ENCODE data around the gene CTSC.

DNA sequence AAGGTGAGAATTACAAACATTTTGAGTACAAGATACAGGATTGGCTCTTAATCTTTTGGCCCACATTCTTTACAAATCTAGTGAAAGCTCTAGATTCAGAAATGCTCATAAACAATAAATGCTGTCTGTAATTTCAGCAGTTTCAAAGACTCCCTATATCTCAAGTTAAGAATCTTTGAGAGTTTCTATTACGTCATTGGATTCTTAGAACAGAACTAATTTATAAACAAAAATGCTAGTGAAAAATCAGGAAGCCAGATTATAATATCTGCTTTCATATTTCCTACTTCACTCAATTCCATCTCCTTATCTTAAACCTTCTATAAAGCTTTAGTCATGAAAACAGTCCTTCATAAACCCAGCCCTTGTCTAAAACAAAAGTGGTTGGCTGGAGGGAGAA is 32.1 kb downstream of the CTSC start:
- no peak for TF ChIP-seq JUNB (CRISPR knock-in tag; conservative IDR thresholded peaks at IDR 0.05)
- TF ChIP-seq YBX1 (IDR thresholded peaks at IDR 0.05) = no peak
- TF ChIP-seq, protein P1, sequence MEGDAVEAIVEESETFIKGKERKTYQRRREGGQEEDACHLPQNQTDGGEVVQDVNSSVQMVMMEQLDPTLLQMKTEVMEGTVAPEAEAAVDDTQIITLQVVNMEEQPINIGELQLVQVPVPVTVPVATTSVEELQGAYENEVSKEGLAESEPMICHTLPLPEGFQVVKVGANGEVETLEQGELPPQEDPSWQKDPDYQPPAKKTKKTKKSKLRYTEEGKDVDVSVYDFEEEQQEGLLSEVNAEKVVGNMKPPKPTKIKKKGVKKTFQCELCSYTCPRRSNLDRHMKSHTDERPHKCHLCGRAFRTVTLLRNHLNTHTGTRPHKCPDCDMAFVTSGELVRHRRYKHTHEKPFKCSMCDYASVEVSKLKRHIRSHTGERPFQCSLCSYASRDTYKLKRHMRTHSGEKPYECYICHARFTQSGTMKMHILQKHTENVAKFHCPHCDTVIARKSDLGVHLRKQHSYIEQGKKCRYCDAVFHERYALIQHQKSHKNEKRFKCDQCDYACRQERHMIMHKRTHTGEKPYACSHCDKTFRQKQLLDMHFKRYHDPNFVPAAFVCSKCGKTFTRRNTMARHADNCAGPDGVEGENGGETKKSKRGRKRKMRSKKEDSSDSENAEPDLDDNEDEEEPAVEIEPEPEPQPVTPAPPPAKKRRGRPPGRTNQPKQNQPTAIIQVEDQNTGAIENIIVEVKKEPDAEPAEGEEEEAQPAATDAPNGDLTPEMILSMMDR (IDR thresholded peaks at IDR 0.05 in 2 of 3, conservative IDR thresholded peaks at IDR 0.05 in 1 of 3; ENCODE audit: insufficient read depth in 2 of 3, low read depth in 1 of 3, low read length in 3 of 3) = no peak
- no peak for TF ChIP-seq CBX3 (IDR thresholded peaks at IDR 0.05; ENCODE audit: borderline replicate concordance in 1 of 2, low read length in 2 of 2)
- no peak for TF ChIP-seq NFE2 (IDR thresholded peaks at IDR 0.05; ENCODE audit: low read depth)
- TF ChIP-seq, protein P2, sequence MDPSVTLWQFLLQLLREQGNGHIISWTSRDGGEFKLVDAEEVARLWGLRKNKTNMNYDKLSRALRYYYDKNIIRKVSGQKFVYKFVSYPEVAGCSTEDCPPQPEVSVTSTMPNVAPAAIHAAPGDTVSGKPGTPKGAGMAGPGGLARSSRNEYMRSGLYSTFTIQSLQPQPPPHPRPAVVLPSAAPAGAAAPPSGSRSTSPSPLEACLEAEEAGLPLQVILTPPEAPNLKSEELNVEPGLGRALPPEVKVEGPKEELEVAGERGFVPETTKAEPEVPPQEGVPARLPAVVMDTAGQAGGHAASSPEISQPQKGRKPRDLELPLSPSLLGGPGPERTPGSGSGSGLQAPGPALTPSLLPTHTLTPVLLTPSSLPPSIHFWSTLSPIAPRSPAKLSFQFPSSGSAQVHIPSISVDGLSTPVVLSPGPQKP (CRISPR knock-in tag; IDR thresholded peaks at IDR 0.05) = no peak
- no peak for TF ChIP-seq EZH2 (IDR thresholded peaks at IDR 0.05; ENCODE audit: borderline replicate concordance, low read depth, low read length)
- TF ChIP-seq, protein P3, sequence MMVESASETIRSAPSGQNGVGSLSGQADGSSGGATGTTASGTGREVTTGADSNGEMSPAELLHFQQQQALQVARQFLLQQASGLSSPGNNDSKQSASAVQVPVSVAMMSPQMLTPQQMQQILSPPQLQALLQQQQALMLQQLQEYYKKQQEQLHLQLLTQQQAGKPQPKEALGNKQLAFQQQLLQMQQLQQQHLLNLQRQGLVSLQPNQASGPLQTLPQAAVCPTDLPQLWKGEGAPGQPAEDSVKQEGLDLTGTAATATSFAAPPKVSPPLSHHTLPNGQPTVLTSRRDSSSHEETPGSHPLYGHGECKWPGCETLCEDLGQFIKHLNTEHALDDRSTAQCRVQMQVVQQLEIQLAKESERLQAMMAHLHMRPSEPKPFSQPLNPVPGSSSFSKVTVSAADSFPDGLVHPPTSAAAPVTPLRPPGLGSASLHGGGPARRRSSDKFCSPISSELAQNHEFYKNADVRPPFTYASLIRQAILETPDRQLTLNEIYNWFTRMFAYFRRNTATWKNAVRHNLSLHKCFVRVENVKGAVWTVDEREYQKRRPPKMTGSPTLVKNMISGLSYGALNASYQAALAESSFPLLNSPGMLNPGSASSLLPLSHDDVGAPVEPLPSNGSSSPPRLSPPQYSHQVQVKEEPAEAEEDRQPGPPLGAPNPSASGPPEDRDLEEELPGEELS (CRISPR knock-in tag; IDR thresholded peaks at IDR 0.05; ENCODE audit: borderline replicate concordance) = no peak
- no peak for TF ChIP-seq POLR2A (conservative IDR thresholded peaks at IDR 0.05)
- TF ChIP-seq RBBP5 (IDR thresholded peaks at IDR 0.05; ENCODE audit: borderline replicate concordance, insufficient read depth, low read length, poor library complexity, severe bottlenecking) = no peak

All from K562 (cell line).